Measurements from ENCODE around the gene DMRTC2. TPM values are rescaled to one million over a fixed set of nuclear protein-coding genes. Genes with fewer than 3 reads are reported as not detected.
A peak's percentile ranks its signal among the peaks of the same experiment; 100 is the strongest.

Gene DMRTC2
- polyA plus RNA-seq, 1 of the 3 experiments (the other 2 are of a cell fraction), result not detected

- H3K36me3 ChIP-seq (replicated peaks in 1 of 2; ENCODE audit: control insufficient read depth in 1 of 2, insufficient read depth in 2 of 2, low read length in 1 of 2), result peaks cover 68 to 82% of the 10 kb centered on the region in 2 experiments
- no peak for TF ChIP-seq JUND (IDR thresholded peaks at IDR 0.05)
- no peak for TF ChIP-seq EZH2phosphoT487 (IDR thresholded peaks at IDR 0.05; ENCODE audit: borderline replicate concordance, low read depth)
- TF ChIP-seq CHD2 (IDR thresholded peaks at IDR 0.05; ENCODE audit: low read length, partially characterized antibody), result no peak
- TF ChIP-seq, protein P1, sequence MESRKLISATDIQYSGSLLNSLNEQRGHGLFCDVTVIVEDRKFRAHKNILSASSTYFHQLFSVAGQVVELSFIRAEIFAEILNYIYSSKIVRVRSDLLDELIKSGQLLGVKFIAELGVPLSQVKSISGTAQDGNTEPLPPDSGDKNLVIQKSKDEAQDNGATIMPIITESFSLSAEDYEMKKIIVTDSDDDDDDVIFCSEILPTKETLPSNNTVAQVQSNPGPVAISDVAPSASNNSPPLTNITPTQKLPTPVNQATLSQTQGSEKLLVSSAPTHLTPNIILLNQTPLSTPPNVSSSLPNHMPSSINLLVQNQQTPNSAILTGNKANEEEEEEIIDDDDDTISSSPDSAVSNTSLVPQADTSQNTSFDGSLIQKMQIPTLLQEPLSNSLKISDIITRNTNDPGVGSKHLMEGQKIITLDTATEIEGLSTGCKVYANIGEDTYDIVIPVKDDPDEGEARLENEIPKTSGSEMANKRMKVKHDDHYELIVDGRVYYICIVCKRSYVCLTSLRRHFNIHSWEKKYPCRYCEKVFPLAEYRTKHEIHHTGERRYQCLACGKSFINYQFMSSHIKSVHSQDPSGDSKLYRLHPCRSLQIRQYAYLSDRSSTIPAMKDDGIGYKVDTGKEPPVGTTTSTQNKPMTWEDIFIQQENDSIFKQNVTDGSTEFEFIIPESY (IDR thresholded peaks at IDR 0.05; ENCODE audit: borderline replicate concordance, low read depth), result no peak
- no peak for TF ChIP-seq TCF12 (IDR thresholded peaks at IDR 0.05)
- no peak for TF ChIP-seq RAD21 (IDR thresholded peaks at IDR 0.05; ENCODE audit: low read length)
- no peak for TF ChIP-seq GATA2 (CRISPR knock-in tag; IDR thresholded peaks at IDR 0.05)
- TF ChIP-seq, protein P2, sequence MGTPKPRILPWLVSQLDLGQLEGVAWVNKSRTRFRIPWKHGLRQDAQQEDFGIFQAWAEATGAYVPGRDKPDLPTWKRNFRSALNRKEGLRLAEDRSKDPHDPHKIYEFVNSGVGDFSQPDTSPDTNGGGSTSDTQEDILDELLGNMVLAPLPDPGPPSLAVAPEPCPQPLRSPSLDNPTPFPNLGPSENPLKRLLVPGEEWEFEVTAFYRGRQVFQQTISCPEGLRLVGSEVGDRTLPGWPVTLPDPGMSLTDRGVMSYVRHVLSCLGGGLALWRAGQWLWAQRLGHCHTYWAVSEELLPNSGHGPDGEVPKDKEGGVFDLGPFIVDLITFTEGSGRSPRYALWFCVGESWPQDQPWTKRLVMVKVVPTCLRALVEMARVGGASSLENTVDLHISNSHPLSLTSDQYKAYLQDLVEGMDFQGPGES (IDR thresholded peaks at IDR 0.05; ENCODE audit: low read depth, low read length), result no peak
- TF ChIP-seq FOXM1 (IDR thresholded peaks at IDR 0.05; ENCODE audit: low read depth), result no peak
- TF ChIP-seq TAF1 (IDR thresholded peaks at IDR 0.05; ENCODE audit: borderline replicate concordance, low read depth, low read length), result no peak
- TF ChIP-seq USF1 (IDR thresholded peaks at IDR 0.05; ENCODE audit: borderline replicate concordance, low read depth), result no peak
- no peak for TF ChIP-seq NRF1 (IDR thresholded peaks at IDR 0.05; ENCODE audit: low read depth, low read length)
- TF ChIP-seq, protein P3, sequence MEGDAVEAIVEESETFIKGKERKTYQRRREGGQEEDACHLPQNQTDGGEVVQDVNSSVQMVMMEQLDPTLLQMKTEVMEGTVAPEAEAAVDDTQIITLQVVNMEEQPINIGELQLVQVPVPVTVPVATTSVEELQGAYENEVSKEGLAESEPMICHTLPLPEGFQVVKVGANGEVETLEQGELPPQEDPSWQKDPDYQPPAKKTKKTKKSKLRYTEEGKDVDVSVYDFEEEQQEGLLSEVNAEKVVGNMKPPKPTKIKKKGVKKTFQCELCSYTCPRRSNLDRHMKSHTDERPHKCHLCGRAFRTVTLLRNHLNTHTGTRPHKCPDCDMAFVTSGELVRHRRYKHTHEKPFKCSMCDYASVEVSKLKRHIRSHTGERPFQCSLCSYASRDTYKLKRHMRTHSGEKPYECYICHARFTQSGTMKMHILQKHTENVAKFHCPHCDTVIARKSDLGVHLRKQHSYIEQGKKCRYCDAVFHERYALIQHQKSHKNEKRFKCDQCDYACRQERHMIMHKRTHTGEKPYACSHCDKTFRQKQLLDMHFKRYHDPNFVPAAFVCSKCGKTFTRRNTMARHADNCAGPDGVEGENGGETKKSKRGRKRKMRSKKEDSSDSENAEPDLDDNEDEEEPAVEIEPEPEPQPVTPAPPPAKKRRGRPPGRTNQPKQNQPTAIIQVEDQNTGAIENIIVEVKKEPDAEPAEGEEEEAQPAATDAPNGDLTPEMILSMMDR (IDR thresholded peaks at IDR 0.05), result no peak
- no peak for TF ChIP-seq SIN3A (IDR thresholded peaks at IDR 0.05; ENCODE audit: borderline replicate concordance, low read depth, low read length)
- TF ChIP-seq RCOR1 (IDR thresholded peaks at IDR 0.05; ENCODE audit: low read length), result no peak
- no peak for TF ChIP-seq EP300 (IDR thresholded peaks at IDR 0.05; ENCODE audit: borderline replicate concordance in 1 of 2, low read depth in 1 of 2, low read length in 1 of 2)
- peaks cover 55% of the 10 kb centered on the region for H3F3A ChIP-seq (replicated peaks; ENCODE audit: insufficient read depth)
- no peak overlapping the region for H2AFZ ChIP-seq (ENCODE audit: low read depth)
- H3K27ac ChIP-seq (ENCODE audit: low read depth in 2 of 2, low read length in 1 of 2), result no peak overlapping the region
- peak overlapping the region; percentile 10; the same call in 1 of the 2 replicates for H3K9ac ChIP-seq
- ChIA-PET POLR2A (interaction anchor here (0.6 kb wide), 1 partner anchor 166 kb away, joined by 3 read pairs; no protein-coding TSS in a partner anchor), CTCF (interaction anchor here (0.9 to 4.5 kb wide), 3 partner anchors 9 to 86 kb away, joined by 4 to 34 read pairs (median 6); no protein-coding TSS in a partner anchor)
- peaks cover 82% of the 10 kb centered on the region for H4K20me1 ChIP-seq (ENCODE audit: insufficient read depth)
- 0 out of 4 replicates have a peak overlapping the region, but pooled peaks of 1 of the 2 experiments have one; percentile 27 for H3K4me3 ChIP-seq (ENCODE audit: low read depth in 2 of 2, low read length in 1 of 2)
- H3K79me2 ChIP-seq (ENCODE audit: insufficient read depth), result peaks cover 85% of the 10 kb centered on the region
- DNase-seq, result no peak
- peak overlapping the region; percentile 11; the same call in 1 of the 2 replicates for H3K4me2 ChIP-seq
- no peaks in the 10 kb centered on the region for H3K9me2 ChIP-seq
- no peaks in the 10 kb centered on the region for H3K9me3 ChIP-seq
- peaks cover 36 to 38% of the 10 kb centered on the region in 2 experiments for H3K4me1 ChIP-seq (ENCODE audit: control insufficient read depth in 1 of 2, insufficient read depth in 2 of 2, low read depth in 1 of 2, low read length in 1 of 2)
- 90% methylated on average over 3 of the region's 5 CpGs for WGBS (ENCODE audit: low lambda C conversion rate)
- no peaks in the 10 kb centered on the region for H3K27me3 ChIP-seq (ENCODE audit: insufficient read depth)
Measured at GRCh38 chr19:41864374-41864773, 19.5 kb downstream of the DMRTC2 start.

Measured in SK-N-SH (cell line).